T-cell (primary cell): Measurements from ENCODE around the gene ETS2. TPM values are rescaled to one million over a fixed set of nuclear protein-coding genes. Genes with fewer than 3 reads are reported as not detected.

ENCODE experiments used
- ATAC-seq, 4 experiments: fragments of 200-7000 bp in 3 of 4; fragments of 150-1000 bp in 1 of 4; cut with Tn5 transposase; replicated peaks in 1 of 4; 1 replicate in 3 of 4; 2 replicates in 1 of 4; pipeline ENCODE4 v1.10.0; 2021; ENCODE audit warnings: moderate library complexity in 3 of 4, mild to moderate bottlenecking in 2 of 4, moderate number of reproducible peaks in 1 of 4
- CTCF ChIA-PET, 2 donors: fragments of 300-600 bp; sonication (Branson Sonifier 250); formaldehyde crosslinking; loops; one replicate each; lab custom pipeline; 2022; ENCODE audit warnings: antibody characterized with exemption in 2 of 2; lab: Charles Lee
- POLR2A ChIA-PET, 2 donors: fragments of 300-600 bp; sonication (Branson Sonifier 250); formaldehyde crosslinking; loops; one replicate each; lab custom pipeline; 2022; ENCODE audit warnings: antibody characterized with exemption in 2 of 2; lab: Charles Lee
- DNase-seq, 35 experiments: peaks; one replicate each; pipeline versions ENCODE4 v3.0.0 to v3.0.0-alpha.2; 2013 to 2023
- H3K27ac ChIP-seq: one replicate; pipeline ENCODE4 v1.5.1; 2013; ENCODE audit warnings: low read length
- H3K27me3 ChIP-seq, 2 experiments: replicated peaks in 1 of 2; 1 replicate in 1 of 2; 2 replicates in 1 of 2; pipeline versions ENCODE4 v1.6.1 to v1.7.0; 2013; ENCODE audit warnings: low read length in 1 of 2, mixed read lengths in 1 of 2; ENCODE audit not compliant: control insufficient read depth in 2 of 2, insufficient read depth in 2 of 2; ENCODE audit errors: extremely low read depth in 1 of 2
- H3K36me3 ChIP-seq, 2 donors: 1 replicate in 1 of 2; 2 replicates in 1 of 2; pipeline versions ENCODE4 v1.6.1 to v1.7.0; 2013; ENCODE audit warnings: low read length in 1 of 2; ENCODE audit not compliant: control insufficient read depth in 2 of 2, insufficient read depth in 1 of 2; ENCODE audit errors: extremely low read depth in 1 of 2
- H3K4me1 ChIP-seq, 2 experiments: 1 replicate in 1 of 2; 2 replicates in 1 of 2; pipeline versions ENCODE4 v1.6.1 to v1.7.0; 2013; ENCODE audit warnings: low read length in 2 of 2, mixed read lengths in 1 of 2; ENCODE audit not compliant: insufficient read depth in 2 of 2, control insufficient read depth in 1 of 2; ENCODE audit errors: extremely low read depth in 1 of 2
- H3K4me3 ChIP-seq, 2 donors: 1 replicate in 1 of 2; 2 replicates in 1 of 2; pipeline versions ENCODE4 v1.5.1 to v1.7.0; 2013; ENCODE audit warnings: mild to moderate bottlenecking in 2 of 2, low read length in 1 of 2, moderate library complexity in 1 of 2; ENCODE audit not compliant: control insufficient read depth in 1 of 2; ENCODE audit errors: extremely low read depth in 1 of 2
- H3K9me3 ChIP-seq: 2 replicates; pipeline ENCODE4 v1.7.0; 2013
- H3K27ac Mint-ChIP-seq, 2 donors: one replicate each; pipeline ENCODE4 v1.8.0; 2020 to 2021; ENCODE audit warnings: mild to moderate bottlenecking in 2 of 2, mixed read lengths in 2 of 2
- H3K27me3 Mint-ChIP-seq, 2 donors: one replicate each; pipeline ENCODE4 v1.8.0; 2021 to 2022; ENCODE audit warnings: mixed read lengths in 2 of 2
- H3K36me3 Mint-ChIP-seq: one replicate; pipeline ENCODE4 v1.8.0; 2021; ENCODE audit warnings: mixed read lengths
- H3K4me1 Mint-ChIP-seq, 3 donors: one replicate each; pipeline ENCODE4 v1.8.0; 2020 to 2022; ENCODE audit warnings: mixed read lengths in 3 of 3, mild to moderate bottlenecking in 1 of 3
- H3K4me3 Mint-ChIP-seq, 3 donors: one replicate each; pipeline ENCODE4 v1.8.0; 2020 to 2022; ENCODE audit warnings: mild to moderate bottlenecking in 3 of 3, mixed read lengths in 3 of 3, moderate library complexity in 3 of 3
- H3K9me3 Mint-ChIP-seq, 3 donors: one replicate each; pipeline ENCODE4 v1.8.0; 2020 to 2022; ENCODE audit warnings: mixed read lengths in 3 of 3
- WGBS: methylation state at CpG from one replicate; pipeline ENCODE4 v1.1.5; 2013; ENCODE audit warnings: missing lambda C conversion rate; ENCODE audit not compliant: insufficient coverage; 5-methylcytosine and 5-hydroxymethylcytosine counted together
- total RNA-seq, 35 experiments: library from RNA in 6 of 35; stranded (reverse) in 6 of 35; fragments of 120-200 nt in 1 of 35; gene quantifications; one replicate each; pipeline versions ENCODE4 v1.2.1 to v1.2.4 and lab custom pipeline; 2013 to 2026

Gene ETS2
- total RNA-seq, 5 donors from 2014 or later (not counting 1 experiment from before 2014, with no cell fraction given): 12.3 to 17.3 (median 16.5) TPM

GRCh38 chr21:38771536-38771935, 34.2 kb upstream of the ETS2 start:
- Mint-ChIP-seq H3K27ac (no peak overlapping the region), H3K27me3 (peaks cover 0 to 3% of the 10 kb centered on the region in 2 donors), H3K4me3 (no peak overlapping the region)

DNA sequence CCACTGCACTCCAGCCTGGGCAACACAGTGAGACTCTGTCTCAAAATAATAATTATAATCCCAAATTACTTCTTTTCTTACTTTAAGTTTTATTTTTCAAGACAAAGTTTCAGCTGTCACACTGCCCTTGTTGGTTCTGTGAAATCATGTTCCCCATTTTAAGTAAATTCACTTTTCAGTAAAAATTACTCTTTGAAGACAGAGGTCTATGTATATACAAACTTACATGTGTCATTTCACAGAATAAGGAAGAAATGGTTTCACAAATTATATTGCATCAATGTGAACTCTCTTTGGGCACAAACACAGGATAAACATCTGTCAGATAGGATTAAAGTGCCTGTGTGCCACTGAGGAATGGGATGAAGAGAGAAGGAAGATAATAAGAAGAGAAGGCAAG, 33.1 kb upstream of the ETS2 start:
- Histone ChIP-seq H3K27ac (no peak overlapping the region), H3K4me3 (no peak overlapping the region), H3K36me3 (no peaks in the 10 kb centered on the region), H3K9me3 (no peaks in the 10 kb centered on the region), H3K27me3 (peaks cover 0 to 13% of the 10 kb centered on the region in 2 experiments), H3K4me1 (peaks cover 5 to 13% of the 10 kb centered on the region in 2 experiments)
- Mint-ChIP-seq H3K36me3 (no peaks in the 10 kb centered on the region), H3K27ac (no peak overlapping the region), H3K4me3 (no peak overlapping the region), H3K9me3 (no peaks in the 10 kb centered on the region), H3K27me3 (peaks cover 0 to 3% of the 10 kb centered on the region in 2 donors), H3K4me1 (peaks cover 26 to 42% (median 31%) of the 10 kb centered on the region in 3 donors)
- CTCF ChIA-PET: no interaction called here
- DNase-seq: no peak
- POLR2A ChIA-PET: no interaction called here
- no peak for ATAC-seq

More at GRCh38 chr21:38771536-38771935, 34.2 kb upstream of the ETS2 start:
- DNase-seq: no peak
- Histone ChIP-seq H3K27ac (no peak overlapping the region), H3K36me3 (no peaks in the 10 kb centered on the region), H3K27me3 (peaks cover 0 to 13% of the 10 kb centered on the region in 2 experiments), H3K4me3 (no peak overlapping the region), H3K9me3 (no peaks in the 10 kb centered on the region), H3K4me1 (peaks cover 7 to 18% of the 10 kb centered on the region in 2 experiments)
- POLR2A ChIA-PET: no interaction called here
- CTCF ChIA-PET: no interaction called here
- ATAC-seq: no peak
- H3K9me3 Mint-ChIP-seq: no peaks in the 10 kb centered on the region
- peaks cover 30 to 38% (median 35%) of the 10 kb centered on the region in 3 donors for H3K4me1 Mint-ChIP-seq
- no peaks in the 10 kb centered on the region for H3K36me3 Mint-ChIP-seq

DNA sequence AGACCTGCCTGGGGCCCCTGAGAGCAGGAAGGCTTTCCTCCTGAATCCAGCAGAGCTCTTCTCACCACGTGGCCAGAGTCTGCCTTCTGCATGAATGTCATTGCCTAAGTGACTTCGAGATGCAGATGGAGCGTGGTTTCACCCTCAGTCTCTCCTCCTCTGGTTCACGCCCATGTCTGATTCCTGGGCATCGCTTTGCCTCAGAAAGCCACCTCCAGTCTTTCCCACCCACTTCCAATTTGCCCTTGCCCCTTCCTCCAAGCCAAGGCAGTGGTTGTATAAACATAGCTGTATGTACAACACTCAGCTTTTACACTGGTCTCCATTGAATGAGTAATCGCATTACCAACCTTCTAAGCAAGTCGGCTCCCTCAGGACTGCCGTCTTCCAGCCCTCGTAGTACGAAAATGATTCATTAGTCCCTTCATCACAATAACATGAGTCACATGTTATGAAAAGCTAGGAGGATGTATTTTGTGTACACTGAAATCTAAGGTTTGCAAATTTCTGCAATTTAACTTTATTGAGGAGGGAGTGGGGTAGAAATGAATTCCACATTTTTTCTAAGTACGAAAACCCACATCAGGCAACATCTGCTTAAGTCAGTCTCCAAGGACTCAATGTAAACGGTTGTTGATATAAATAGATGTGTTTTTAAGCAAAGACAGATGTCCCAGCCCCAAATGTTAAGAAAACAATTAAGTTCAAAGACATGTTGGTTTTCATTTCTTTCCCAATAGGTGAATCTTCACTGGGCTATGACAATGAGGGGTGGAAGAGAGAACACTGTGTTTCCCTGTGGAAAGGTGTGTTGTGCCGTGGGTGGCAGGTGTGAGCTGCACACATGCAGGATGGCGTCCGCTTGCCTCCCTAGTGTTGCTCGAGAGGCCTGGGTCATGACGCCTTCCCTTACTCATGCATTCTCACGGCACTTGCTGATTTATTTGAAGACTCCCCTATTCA, 32.3 kb upstream of the ETS2 start:
- Mint-ChIP-seq H3K4me3 (no peak overlapping the region), H3K27ac (no peak overlapping the region), H3K27me3 (peaks cover 0 to 3% of the 10 kb centered on the region in 2 donors), H3K36me3 (no peaks in the 10 kb centered on the region), H3K9me3 (peaks cover 1 to 2% (median 2%) of the 10 kb centered on the region in 3 donors), H3K4me1 (peaks cover 23 to 38% (median 27%) of the 10 kb centered on the region in 3 donors)
- Histone ChIP-seq H3K9me3 (no peaks in the 10 kb centered on the region), H3K4me3 (no peak overlapping the region), H3K36me3 (no peaks in the 10 kb centered on the region), H3K27ac (no peak overlapping the region), H3K4me1 (peaks cover 0 to 11% of the 10 kb centered on the region in 2 experiments), H3K27me3 (peaks cover 0 to 13% of the 10 kb centered on the region in 2 experiments)
- ATAC-seq (no peak), DNase-seq (no peak)
- POLR2A ChIA-PET: no interaction called here
- WGBS: 47% methylated on average over 5 of the region's 18 CpGs
- CTCF ChIA-PET: no interaction called here

DNA sequence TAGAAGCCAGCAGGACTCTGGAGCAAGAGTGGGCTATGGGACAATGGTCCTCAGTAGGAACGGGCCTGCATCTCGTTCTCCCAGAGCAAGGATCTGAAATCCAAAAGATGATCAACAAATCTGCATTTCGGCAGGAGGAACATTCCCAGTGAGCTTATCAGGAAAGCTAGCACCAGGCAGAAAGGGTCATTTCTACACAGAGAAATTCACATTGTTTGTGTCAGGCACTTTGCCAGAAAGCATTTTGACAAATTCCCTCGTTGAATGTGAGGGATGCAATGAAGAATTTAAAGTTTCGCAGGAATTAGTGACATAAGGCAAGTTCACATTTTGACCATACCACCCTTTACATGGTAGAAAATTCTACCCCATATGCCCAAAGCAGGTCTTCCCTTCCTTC, 31.6 kb upstream of the ETS2 start:
- no peak overlapping the region for H3K27ac Mint-ChIP-seq
- H3K4me3 Mint-ChIP-seq: no peak overlapping the region
- Histone ChIP-seq H3K4me1 (peaks cover 0 to 5% of the 10 kb centered on the region in 2 experiments), H3K36me3 (no peaks in the 10 kb centered on the region), H3K27me3 (peaks cover 0 to 13% of the 10 kb centered on the region in 2 experiments), H3K27ac (no peak overlapping the region), H3K9me3 (no peaks in the 10 kb centered on the region), H3K4me3 (no peak overlapping the region)
- POLR2A ChIA-PET: no interaction called here
- ATAC-seq (no peak), DNase-seq (no peak)
- peaks cover 4 to 9% (median 8%) of the 10 kb centered on the region in 3 donors for H3K9me3 Mint-ChIP-seq
- CTCF ChIA-PET: no interaction called here
- WGBS: 96% methylated on average over 3 of the region's 5 CpGs
- H3K36me3 Mint-ChIP-seq: no peaks in the 10 kb centered on the region
- H3K27me3 Mint-ChIP-seq: peaks cover 0 to 3% of the 10 kb centered on the region in 2 donors
- peaks cover 15 to 31% (median 19%) of the 10 kb centered on the region in 3 donors for H3K4me1 Mint-ChIP-seq

DNA sequence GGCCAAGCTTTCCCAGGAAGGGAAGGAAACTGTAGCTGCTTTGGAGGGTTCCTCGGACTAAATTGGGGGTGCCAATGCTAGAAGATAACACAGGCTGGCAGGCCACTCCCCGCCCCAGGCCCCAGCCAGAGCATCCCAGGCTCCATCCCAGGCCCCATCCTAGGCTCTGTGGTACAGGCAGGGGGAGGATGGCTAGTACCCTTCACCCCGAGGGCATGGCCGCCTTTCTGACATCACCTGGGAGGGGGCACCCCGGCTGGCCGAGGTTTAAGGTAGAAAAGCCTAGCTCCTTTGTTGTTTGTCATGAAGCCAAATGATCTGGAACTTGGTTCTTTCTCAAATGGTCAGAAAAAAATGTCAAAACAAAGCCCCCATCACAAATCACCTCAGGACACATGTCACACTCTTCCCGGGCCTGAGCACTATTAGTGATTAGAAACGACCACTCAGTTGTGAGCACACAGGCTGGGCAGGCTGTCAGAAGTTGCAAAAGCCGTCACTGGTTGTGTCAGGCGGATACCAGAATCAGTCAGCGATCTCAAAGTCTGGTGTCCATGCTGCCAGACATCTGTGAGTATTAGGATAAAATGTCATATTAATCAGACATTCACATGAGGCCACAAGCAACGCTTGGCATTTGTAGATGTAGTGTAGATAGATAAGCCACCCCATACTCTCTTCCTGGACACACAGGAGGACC, 31.0 kb upstream of the ETS2 start:
- POLR2A ChIA-PET: no interaction called here
- H3K27ac Mint-ChIP-seq: no peak overlapping the region
- no peak overlapping the region for H3K4me3 ChIP-seq
- H3K27me3 Mint-ChIP-seq: peaks cover 0 to 3% of the 10 kb centered on the region in 2 donors
- no peak for ATAC-seq
- no peaks in the 10 kb centered on the region for H3K9me3 ChIP-seq
- CTCF ChIA-PET: no interaction called here
- no peak for DNase-seq
- H3K4me1 Mint-ChIP-seq: peaks cover 10 to 25% (median 15%) of the 10 kb centered on the region in 3 donors
- peaks cover 4 to 9% (median 9%) of the 10 kb centered on the region in 3 donors for H3K9me3 Mint-ChIP-seq
- H3K4me3 Mint-ChIP-seq: no peak overlapping the region
- H3K4me1 ChIP-seq: no peaks in the 10 kb centered on the region
- H3K36me3 Mint-ChIP-seq: no peaks in the 10 kb centered on the region
- no peaks in the 10 kb centered on the region for H3K36me3 ChIP-seq
- WGBS: 80% methylated on average over 5 of the region's 12 CpGs
- peaks cover 0 to 13% of the 10 kb centered on the region in 2 experiments for H3K27me3 ChIP-seq
- no peak overlapping the region for H3K27ac ChIP-seq

DNA sequence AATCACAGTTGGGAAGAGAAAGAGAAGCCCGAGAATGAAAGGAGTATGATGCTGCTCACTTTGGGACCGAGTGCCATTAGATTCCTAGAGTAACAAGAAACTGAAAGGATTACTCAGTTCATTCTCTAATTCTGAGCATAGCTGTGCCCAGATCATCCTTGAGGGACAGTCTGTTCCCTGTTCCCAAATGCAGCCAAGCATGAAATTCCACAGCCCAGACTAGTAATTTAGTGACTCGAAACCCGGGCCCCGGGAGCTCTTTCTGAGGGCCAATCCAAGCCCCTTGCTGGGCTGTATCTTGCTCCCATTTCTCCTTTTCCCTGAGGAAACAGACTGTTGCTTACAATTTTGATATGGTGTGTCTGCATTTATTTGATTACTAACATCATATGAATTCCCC, 30.0 kb upstream of the ETS2 start:
- ChIA-PET CTCF (no interaction called here), POLR2A (no interaction called here)
- H3K36me3 ChIP-seq: no peaks in the 10 kb centered on the region

More for the DNA sequence above, 30.0 kb upstream of the ETS2 start:
- no peak for DNase-seq
- Mint-ChIP-seq H3K4me1 (peaks cover 10 to 25% (median 15%) of the 10 kb centered on the region in 3 donors), H3K36me3 (no peaks in the 10 kb centered on the region), H3K27me3 (peaks cover 0 to 3% of the 10 kb centered on the region in 2 donors), H3K4me3 (no peak overlapping the region), H3K9me3 (peaks cover 4 to 9% (median 9%) of the 10 kb centered on the region in 3 donors), H3K27ac (no peak overlapping the region)
- no peak overlapping the region for H3K4me3 ChIP-seq
- peaks cover 0 to 13% of the 10 kb centered on the region in 2 experiments for H3K27me3 ChIP-seq
- H3K9me3 ChIP-seq: no peaks in the 10 kb centered on the region
- 95% methylated on average over 4 of the region's 5 CpGs for WGBS
- no peaks in the 10 kb centered on the region for H3K4me1 ChIP-seq
- no peak overlapping the region for H3K27ac ChIP-seq
- no peak for ATAC-seq
